IMR-90 (cell line): ENCODE measurements around the gene MNAT1.

ENCODE experiments used
- BHLHE40 ChIP-seq: fragments of 150-350 bp; IDR thresholded peaks from 2 replicates; pipeline ENCODE4 v1.6.1; 2016; ENCODE audit warnings: mild to moderate bottlenecking, low read depth, low read length
- CTCF ChIP-seq: conservative IDR thresholded peaks from 2 replicates; pipeline ENCODE4 v1.5.1; 2012; ENCODE audit warnings: mild to moderate bottlenecking, low read depth, low read length, improper control_type of control experiment
- ELK1 ChIP-seq: fragments of 150-350 bp; IDR thresholded peaks from 2 replicates; pipeline ENCODE4 v1.6.1; 2016; ENCODE audit warnings: low read depth, mild to moderate bottlenecking, low read length, moderate library complexity, borderline replicate concordance
- MAZ ChIP-seq: IDR thresholded peaks from 2 replicates; pipeline ENCODE4 v1.6.1; 2012; ENCODE audit warnings: low read depth, mild to moderate bottlenecking, low read length, improper control_type of control experiment, moderate library complexity, borderline replicate concordance
- POLR2A ChIP-seq: IDR thresholded peaks from 2 replicates; pipeline ENCODE4 v1.6.1; 2012; ENCODE audit warnings: mild to moderate bottlenecking, low read depth, low read length
- SMC3 ChIP-seq: fragments of 150-350 bp; IDR thresholded peaks from 2 replicates; pipeline ENCODE4 v1.6.1; 2016; ENCODE audit warnings: low read depth, mild to moderate bottlenecking, antibody characterized with exemption, low read length, moderate library complexity
- TF ChIP-seq, protein P1 (sequence below): fragments of 150-350 bp; IDR thresholded peaks from 2 replicates; pipeline ENCODE4 v1.6.1; 2017; ENCODE audit warnings: mild to moderate bottlenecking, antibody characterized with exemption, low read length, low read depth

DNA sequence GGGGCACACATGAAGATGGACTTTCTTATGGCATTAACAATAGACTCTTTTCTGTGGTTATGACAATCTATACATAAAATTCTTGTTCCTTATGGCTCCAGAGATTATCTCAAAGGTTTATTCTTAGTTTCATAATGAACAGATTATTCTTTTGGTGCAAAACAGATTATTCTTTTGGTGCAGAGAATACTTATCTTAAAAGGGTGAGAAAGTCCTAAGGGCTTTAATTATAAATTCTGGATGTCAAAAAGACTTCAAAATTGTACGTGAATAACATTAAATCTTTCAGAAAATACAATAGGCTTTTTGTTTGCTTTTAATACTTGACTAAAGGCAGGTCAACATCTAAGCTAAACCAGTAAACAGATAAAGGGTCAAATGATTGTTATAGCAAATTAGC is 69.3 kb downstream of the MNAT1 start:
- TF ChIP-seq CTCF (no peak), ELK1 (no peak), MAZ (no peak), SMC3 (no peak), POLR2A (no peak), BHLHE40 (no peak)
- TF ChIP-seq, protein P1, sequence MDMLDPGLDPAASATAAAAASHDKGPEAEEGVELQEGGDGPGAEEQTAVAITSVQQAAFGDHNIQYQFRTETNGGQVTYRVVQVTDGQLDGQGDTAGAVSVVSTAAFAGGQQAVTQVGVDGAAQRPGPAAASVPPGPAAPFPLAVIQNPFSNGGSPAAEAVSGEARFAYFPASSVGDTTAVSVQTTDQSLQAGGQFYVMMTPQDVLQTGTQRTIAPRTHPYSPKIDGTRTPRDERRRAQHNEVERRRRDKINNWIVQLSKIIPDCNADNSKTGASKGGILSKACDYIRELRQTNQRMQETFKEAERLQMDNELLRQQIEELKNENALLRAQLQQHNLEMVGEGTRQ, result no peak
